Brain microvascular endothelial cell (primary cell): ENCODE measurements around the gene RALGPS1.

Source experiments
- DNase-seq: peaks from one replicate; pipeline ENCODE4 v3.0.0-alpha.2; 2020
- H3K27ac ChIP-seq: fragments of 250-450 bp; sonication (Bioruptor Pico); 2 replicates; pipeline ENCODE4 v1.5.1; 2020; ENCODE audit warnings: mild to moderate bottlenecking, moderate library complexity
- H3K27me3 ChIP-seq: fragments of 250-450 bp; sonication (Bioruptor Pico); replicated peaks from 2 replicates; pipeline ENCODE4 v1.5.1; 2020; ENCODE audit warnings: mild to moderate bottlenecking
- H3K36me3 ChIP-seq: fragments of 250-450 bp; sonication (Bioruptor Pico); replicated peaks from 2 replicates; pipeline ENCODE4 v1.5.1; 2020; ENCODE audit warnings: mild to moderate bottlenecking
- H3K4me3 ChIP-seq: 2 replicates; pipeline ENCODE4 v1.5.1; 2011; ENCODE audit warnings: low read depth, mild to moderate bottlenecking, control low read depth, low read length, moderate library complexity
- CTCF ChIP-seq: IDR thresholded peaks from 2 replicates; pipeline ENCODE4 v1.5.1; 2011; ENCODE audit warnings: low read depth, mild to moderate bottlenecking, moderate library complexity, low read length, control low read depth, inconsistent platforms; ENCODE audit errors: missing control alignments
- in situ Hi-C: cut with HindIII; loops from 2 replicates; pipeline ENCODE4 v1.10.0; 2017; ENCODE audit warnings: low sequenced_read_pairs, low pct_ligation_motif_present

The RALGPS1 gene

GRCh38 chr9:126932871-126933321 lies 18.3 kb downstream of the RALGPS1 start:
- in situ Hi-C loops = no loop called here
- Histone ChIP-seq H3K27ac (no peak overlapping the region), H3K36me3 (no peaks in the 10 kb centered on the region), H3K4me3 (no peak overlapping the region), H3K27me3 (peaks cover 3% of the 10 kb centered on the region)
- TF ChIP-seq CTCF = no peak
- DNase-seq = no peak

DNA sequence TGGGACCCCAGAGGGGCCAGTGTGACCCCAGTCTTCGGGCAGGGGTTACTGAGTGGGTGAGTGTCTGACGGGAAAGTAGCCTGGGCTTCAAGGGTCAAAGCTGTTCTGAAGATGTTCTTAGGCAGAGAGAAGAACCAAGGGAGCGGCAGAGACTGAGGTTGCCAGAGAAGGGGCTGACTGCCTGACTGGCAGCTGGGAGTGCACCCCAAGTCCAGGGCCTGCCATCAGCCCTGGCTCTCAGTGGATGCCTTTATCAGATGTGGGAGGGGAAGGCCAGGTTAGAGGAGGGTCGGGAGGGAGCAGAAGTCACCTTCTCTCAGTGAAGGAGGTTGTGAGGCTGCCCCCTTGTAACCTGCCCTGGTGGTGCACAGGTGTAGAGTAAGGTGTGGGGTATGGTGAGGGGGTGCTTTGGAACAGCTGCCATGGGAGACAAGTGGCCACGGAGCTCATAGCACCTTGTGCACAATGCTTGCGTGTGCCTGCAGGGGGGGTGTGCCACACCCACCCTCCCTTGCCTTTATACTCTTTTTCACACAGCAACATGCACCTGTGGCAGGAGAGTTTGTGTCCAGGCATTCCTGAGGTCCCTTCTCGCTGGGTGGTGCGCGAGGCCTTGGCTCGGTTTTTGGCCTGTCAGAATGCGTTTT lies 18.9 kb downstream of the RALGPS1 start:
- Histone ChIP-seq H3K36me3 (no peaks in the 10 kb centered on the region), H3K4me3 (no peak overlapping the region), H3K27me3 (no peaks in the 10 kb centered on the region), H3K27ac (no peak overlapping the region)
- DNase-seq = no peak
- no peak for TF ChIP-seq CTCF
- in situ Hi-C loops = no loop called here

- no peak overlapping the region for H3K27ac ChIP-seq
- in situ Hi-C loops = no loop called here
- DNase-seq = no peak
- H3K4me3 ChIP-seq = no peak overlapping the region
- H3K36me3 ChIP-seq = no peaks in the 10 kb centered on the region
- no peak for TF ChIP-seq CTCF
- no peaks in the 10 kb centered on the region for H3K27me3 ChIP-seq
Observed at GRCh38 chr9:126934441-126934840, 19.9 kb downstream of the RALGPS1 start.

DNA sequence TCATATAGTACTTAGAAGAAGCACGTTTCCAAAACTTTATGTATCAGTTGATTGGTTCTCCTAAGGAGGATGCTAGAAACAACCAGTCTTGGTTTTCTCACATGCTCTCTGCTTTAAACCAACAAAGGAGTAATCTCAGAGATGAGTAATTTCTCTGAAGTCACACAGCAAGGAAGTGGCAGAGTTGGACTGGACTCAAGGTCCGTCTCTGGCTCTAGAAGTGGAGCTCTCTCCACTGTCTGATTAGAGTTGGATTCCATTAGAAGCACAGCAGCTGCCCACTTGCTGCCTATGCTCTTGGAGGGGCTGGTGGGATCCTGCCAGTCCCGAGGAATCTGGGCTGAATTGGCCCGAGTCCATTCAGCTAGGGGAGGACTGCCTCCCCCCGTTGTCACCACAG lies 21.0 kb downstream of the RALGPS1 start:
- no peaks in the 10 kb centered on the region for H3K36me3 ChIP-seq
- H3K27ac ChIP-seq = no peak overlapping the region
- H3K27me3 ChIP-seq = no peaks in the 10 kb centered on the region
- no peak overlapping the region for H3K4me3 ChIP-seq
- TF ChIP-seq CTCF = no peak
- in situ Hi-C loops = no loop called here
- DNase-seq = peak; percentile 16

DNA sequence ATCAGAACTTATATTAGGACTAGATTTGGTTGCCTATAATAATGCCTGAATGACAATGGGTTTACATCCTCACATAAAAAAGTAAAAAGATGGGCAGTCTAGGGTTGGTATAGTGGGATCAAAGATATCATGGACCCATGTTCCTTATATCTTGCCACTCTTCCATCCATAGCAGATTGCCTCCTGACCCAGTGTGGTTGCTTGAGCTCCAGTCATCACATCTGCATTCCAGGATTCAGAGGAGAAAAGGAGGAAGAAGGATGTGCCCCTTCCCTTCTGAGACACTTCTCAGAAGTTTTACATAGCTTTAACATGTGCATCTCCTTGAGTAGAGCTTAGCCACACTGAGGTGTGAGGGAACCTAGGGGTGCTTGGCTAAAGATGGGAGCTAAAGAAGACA lies 22.9 kb downstream of the RALGPS1 start:
- no peak for DNase-seq
- Histone ChIP-seq H3K4me3 (no peak overlapping the region), H3K36me3 (no peaks in the 10 kb centered on the region), H3K27me3 (peaks cover 4% of the 10 kb centered on the region), H3K27ac (no peak overlapping the region)
- in situ Hi-C loops = no loop called here
- TF ChIP-seq CTCF = no peak

DNA sequence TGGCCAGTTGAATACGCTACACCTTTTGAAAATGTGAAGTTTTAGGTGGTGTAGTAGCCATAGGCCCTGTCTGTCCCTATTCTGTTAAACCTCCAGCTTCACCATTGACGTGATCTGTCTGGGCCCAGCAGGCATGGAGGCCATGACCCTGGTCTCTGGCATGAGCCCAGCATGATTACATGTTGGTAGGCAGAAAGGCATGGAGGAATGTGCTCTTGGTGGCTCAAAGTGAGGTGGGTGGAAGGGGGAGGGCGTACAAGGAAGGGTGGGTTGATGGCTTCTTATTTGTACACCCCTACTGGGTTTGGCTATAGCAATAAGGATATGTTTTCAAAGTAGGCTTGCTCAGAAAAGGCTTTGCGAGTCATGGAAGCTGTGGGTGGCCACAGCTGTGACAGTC lies 23.7 kb downstream of the RALGPS1 start:
- no peak for DNase-seq
- TF ChIP-seq CTCF = no peak
- Histone ChIP-seq H3K27ac (no peak overlapping the region), H3K4me3 (no peak overlapping the region), H3K36me3 (no peaks in the 10 kb centered on the region), H3K27me3 (peaks cover 4% of the 10 kb centered on the region)
- in situ Hi-C loops = no loop called here
